GM19025 (cell line): Measurements from ENCODE around the gene THOP1.

Experiments
- ATAC-seq: cut with Tn5 transposase; IDR thresholded peaks from one replicate; pipeline ENCODE4 v1.9.1; 2021; ENCODE audit warnings: mild to moderate bottlenecking, low read depth, moderate library complexity; ENCODE audit not compliant: unreplicated experiment

Gene THOP1

DNA sequence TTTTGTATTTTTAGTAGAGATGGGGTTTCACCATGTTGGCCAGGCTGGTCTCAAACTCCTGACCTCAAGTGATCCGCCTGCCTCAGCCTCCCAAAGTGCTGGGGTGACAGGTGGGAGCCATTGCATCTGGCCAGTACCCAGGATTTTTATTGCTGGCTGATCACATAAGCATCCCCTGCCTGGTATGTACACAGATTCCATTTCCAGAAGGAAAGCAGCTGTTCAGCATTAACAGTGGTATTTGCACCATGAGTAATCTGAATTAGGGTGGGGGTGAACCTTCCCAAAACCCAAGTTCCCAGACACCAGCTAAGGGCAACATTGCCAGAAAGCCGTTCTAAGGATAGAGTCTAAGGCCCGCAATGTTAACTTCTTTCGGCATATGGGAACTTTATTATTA lies 63.3 kb downstream of the THOP1 start:
- ATAC-seq: no peak

DNA sequence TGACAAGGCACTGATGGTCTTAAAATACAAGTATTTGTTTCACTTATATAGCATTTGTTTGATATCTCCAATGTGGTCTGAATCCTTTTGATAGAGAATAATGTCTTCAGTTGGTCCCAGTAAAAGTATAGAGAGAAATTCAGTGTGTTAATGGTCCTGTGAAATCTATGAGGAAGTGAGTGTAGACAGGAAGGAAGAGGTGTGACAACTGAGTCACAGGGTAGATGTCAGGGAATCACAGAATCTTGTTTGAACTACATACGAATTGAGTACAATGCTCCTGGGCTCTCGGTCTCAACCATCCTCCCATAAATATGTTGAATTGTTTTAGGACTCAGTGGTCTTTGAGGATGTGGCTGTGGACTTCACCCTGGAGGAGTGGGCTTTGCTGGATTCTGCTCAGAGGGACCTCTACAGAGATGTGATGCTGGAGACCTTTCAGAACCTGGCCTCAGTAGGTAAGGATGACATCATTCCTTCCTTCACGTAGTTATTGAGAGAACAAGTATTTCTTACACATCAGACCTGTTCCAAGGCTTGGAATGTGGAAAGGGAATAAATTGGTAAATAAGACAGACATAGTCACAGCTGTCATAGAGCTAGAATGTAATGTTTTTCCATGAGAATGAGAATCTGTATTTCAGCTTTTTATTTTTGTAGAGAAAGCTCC lies 65.1 kb downstream of the THOP1 start:
- no peak for ATAC-seq

DNA sequence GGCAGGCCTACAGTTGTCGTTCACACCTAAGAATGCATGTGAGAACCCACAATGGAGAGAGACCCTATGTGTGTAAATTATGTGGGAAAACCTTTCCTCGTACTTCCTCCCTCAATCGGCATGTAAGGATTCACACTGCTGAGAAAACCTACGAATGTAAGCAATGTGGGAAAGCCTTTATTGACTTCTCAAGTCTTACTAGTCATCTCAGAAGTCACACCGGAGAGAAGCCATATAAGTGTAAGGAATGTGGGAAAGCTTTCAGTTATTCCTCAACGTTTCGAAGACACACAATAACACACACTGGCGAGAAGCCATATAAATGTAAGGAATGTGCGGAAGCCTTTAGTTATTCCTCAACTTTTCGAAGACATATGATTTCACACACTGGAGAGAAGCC lies 67.3 kb downstream of the THOP1 start:
- no peak for ATAC-seq

DNA sequence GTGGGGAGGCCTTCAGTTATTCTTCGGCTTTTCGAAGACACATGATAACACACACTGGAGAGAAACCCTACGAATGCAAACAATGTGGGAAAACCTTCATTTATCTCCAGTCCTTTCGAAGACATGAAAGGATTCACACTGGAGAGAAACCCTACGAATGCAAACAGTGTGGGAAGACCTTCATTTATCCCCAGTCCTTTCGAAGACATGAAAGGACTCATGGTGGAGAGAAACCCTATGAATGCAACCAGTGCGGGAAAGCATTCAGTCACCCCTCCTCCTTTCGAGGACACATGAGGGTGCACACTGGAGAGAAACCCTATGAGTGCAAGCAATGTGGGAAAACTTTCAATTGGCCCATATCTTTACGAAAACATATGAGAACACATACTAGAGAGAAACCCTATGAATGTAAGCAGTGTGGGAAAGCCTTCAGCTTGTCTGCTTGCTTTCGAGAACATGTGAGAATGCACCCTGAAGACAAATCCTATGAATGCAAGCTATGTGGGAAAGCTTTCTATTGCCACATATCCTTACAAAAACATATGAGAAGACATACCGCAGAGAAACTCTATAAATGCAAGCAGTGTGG lies 67.8 kb downstream of the THOP1 start:
- ATAC-seq: no peak

DNA sequence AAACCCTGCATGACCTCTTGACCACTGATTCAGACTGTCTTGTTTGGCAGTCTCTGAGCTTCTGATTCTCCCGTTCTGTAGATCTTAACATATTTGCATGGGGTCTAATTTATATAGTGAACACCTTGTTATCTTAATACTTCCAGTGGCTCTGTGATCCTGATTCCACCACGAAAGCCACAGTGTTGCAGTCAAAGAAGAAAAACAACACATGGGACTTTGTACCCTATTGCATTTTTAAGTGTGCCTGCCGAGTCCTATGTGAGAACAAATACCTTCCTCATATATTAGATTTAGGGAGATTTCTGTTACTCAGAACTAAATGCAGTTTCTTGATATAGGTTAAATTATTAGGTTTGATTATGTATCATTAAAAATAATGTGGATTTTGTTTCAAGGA lies 69.5 kb downstream of the THOP1 start:
- no peak for ATAC-seq

DNA sequence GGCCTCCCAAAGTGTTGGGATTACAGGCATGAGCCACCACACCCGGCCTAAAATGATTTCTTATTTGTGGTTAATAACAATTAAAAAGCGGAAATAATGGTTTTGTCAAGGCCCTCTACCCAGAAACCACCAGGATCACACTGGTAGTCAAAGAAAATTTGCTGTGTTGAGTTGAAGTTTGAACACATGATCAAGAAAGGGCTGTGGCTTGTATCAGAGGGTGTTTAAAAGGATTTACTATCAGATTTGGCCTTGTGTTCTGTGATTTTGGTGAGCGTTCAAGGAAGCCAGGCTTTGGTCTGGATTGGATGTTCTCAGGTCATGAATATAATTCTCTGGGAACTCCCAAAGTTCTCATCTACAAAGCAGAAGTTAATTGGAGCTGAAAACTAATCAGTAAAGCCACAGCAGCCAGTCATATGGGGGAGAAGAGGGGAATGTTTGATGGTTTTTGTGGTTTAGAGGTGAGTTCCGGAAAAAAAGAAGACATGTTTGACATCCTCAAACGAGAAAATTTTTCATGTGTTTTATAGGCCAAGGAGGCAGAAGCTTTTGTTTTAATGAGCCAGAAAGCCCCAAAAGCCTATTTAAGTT lies 71.3 kb downstream of the THOP1 start:
- no peak for ATAC-seq

DNA sequence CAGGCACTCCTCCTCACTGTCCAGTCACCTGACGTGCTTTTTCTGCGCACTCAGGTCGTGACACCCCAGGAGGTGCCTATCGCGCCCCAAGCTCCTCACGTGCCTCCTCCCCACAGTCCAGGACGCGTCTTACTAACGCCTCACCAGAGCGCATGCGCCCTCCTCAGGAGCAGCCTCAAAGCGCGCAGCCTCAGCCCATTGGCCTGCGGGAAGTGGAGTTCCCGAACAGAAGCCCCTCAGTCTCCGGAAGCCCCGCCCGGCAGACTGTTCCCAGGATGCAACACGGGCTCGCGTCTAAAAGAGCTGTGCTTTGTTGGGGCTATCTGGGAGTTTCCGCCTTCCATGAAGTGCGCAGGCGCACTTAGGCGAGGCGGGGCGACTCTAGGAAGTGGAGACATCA lies 73.6 kb downstream of the THOP1 start:
- no peak for ATAC-seq

DNA sequence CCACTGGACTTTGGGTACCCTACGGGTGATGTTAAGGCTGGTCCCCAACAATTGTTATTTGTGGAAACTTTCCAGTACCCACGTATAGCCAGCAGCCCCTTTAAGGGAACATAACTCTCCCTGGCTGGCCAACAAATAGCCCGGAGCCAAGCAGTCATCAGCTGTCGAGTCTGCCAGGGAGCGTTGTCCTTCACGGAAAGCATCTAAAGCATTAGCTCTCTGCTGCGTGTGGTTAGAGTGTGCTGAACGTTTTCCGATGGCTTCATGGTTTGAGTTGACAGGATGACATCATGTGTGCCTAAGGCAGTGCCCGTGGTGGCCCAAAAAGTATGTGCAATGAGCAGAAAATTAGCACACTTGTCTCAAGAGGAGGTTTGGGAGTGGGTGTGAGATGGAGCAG lies 78.5 kb downstream of the THOP1 start:
- ATAC-seq: no peak
